ENCODE results near the gene CYS1. TPM values are rescaled to one million over a fixed set of nuclear protein-coding genes. Genes with fewer than 3 reads are reported as not detected.

CYS1 gene
- total and polyA plus RNA-seq, 2 of the 13 experiments (the other 11 are each of a cell fraction or from before 2014, with no cell fraction given), result 0.04 TPM; not detected in 1

GRCh38 chr2:10120158-10120876, 40.1 kb upstream of the CYS1 start (continued):
- no peak; the same call in 1 of the 2 replicates for TF ChIP-seq ZNF7 (CRISPR knock-in tag; IDR thresholded peaks at IDR 0.05)
- no peak; the same call in 1 of the 2 replicates for TF ChIP-seq ETS1 (CRISPR knock-in tag; IDR thresholded peaks at IDR 0.05)
- TF ChIP-seq TRIM22 (IDR thresholded peaks at IDR 0.05), result no peak
- TF ChIP-seq, protein P1, sequence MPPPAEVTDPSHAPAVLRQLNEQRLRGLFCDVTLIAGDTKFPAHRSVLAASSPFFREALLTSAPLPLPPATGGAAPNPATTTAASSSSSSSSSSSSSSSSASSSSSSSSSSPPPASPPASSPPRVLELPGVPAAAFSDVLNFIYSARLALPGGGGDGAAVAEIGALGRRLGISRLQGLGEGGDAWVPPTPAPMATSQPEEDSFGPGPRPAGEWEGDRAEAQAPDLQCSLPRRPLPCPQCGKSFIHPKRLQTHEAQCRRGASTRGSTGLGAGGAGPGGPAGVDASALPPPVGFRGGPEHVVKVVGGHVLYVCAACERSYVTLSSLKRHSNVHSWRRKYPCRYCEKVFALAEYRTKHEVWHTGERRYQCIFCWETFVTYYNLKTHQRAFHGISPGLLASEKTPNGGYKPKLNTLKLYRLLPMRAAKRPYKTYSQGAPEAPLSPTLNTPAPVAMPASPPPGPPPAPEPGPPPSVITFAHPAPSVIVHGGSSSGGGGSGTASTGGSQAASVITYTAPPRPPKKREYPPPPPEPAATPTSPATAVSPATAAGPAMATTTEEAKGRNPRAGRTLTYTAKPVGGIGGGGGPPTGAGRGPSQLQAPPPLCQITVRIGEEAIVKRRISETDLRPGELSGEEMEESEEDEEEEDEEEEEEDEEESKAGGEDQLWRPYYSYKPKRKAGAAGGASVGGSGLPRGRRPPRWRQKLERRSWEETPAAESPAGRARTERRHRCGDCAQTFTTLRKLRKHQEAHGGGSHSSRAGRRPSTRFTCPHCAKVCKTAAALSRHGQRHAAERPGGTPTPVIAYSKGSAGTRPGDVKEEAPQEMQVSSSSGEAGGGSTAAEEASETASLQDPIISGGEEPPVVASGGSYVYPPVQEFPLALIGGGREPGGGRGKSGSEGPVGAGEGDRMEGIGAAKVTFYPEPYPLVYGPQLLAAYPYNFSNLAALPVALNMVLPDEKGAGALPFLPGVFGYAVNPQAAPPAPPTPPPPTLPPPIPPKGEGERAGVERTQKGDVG (CRISPR knock-in tag; IDR thresholded peaks at IDR 0.05; ENCODE audit: borderline replicate concordance), result no peak; the same call in 1 of the 2 replicates
- TF ChIP-seq, protein P2, sequence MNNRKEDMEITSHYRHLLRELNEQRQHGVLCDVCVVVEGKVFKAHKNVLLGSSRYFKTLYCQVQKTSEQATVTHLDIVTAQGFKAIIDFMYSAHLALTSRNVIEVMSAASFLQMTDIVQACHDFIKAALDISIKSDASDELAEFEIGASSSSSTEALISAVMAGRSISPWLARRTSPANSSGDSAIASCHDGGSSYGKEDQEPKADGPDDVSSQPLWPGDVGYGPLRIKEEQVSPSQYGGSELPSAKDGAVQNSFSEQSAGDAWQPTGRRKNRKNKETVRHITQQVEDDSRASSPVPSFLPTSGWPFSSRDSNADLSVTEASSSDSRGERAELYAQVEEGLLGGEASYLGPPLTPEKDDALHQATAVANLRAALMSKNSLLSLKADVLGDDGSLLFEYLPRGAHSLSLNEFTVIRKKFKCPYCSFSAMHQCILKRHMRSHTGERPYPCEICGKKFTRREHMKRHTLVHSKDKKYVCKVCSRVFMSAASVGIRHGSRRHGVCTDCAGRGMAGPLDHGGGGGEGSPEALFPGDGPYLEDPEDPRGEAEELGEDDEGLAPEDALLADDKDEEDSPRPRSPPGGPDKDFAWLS (CRISPR knock-in tag; IDR thresholded peaks at IDR 0.05; ENCODE audit: borderline replicate concordance), result no peak
- peak; percentile 92 for TF ChIP-seq BCL3 (CRISPR knock-in tag; IDR thresholded peaks at IDR 0.05)
- TF ChIP-seq GATAD1 (CRISPR knock-in tag; IDR thresholded peaks at IDR 0.05), result peak; percentile 77
- TF ChIP-seq PHF21A (CRISPR knock-in tag; IDR thresholded peaks at IDR 0.05), result peak; percentile 93
- TF ChIP-seq NRL (CRISPR knock-in tag; IDR thresholded peaks at IDR 0.05; ENCODE audit: borderline replicate concordance), result peak; percentile 97
- TF ChIP-seq, protein P3, sequence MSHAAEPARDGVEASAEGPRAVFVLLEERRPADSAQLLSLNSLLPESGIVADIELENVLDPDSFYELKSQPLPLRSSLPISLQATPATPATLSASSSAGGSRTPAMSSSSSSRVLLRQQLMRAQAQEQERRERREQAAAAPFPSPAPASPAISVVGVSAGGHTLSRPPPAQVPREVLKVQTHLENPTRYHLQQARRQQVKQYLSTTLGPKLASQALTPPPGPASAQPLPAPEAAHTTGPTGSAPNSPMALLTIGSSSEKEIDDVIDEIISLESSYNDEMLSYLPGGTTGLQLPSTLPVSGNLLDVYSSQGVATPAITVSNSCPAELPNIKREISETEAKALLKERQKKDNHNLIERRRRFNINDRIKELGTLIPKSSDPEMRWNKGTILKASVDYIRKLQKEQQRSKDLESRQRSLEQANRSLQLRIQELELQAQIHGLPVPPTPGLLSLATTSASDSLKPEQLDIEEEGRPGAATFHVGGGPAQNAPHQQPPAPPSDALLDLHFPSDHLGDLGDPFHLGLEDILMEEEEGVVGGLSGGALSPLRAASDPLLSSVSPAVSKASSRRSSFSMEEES (CRISPR knock-in tag; IDR thresholded peaks at IDR 0.05), result 0 out of 2 replicates have a peak, but pooled peaks have one; percentile 56
- TF ChIP-seq, protein P4, sequence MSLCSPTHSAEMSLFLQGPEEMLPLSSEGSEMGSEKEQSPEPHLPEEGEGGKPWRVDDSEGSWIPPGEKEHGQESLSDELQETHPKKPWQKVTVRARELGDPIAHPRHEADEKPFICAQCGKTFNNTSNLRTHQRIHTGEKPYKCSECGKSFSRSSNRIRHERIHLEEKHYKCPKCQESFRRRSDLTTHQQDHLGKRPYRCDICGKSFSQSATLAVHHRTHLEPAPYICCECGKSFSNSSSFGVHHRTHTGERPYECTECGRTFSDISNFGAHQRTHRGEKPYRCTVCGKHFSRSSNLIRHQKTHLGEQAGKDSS (CRISPR knock-in tag; IDR thresholded peaks at IDR 0.05; ENCODE audit: borderline replicate concordance, low read depth), result peak; percentile 98
- 0 out of 2 replicates have a peak, but pooled peaks have one; percentile 51 for TF ChIP-seq FOXJ3 (CRISPR knock-in tag; IDR thresholded peaks at IDR 0.05; ENCODE audit: borderline replicate concordance)
- TF ChIP-seq ZNF44 (CRISPR knock-in tag; IDR thresholded peaks at IDR 0.05), result 0 out of 2 replicates have a peak, but pooled peaks have one; percentile 67
- TF ChIP-seq ZNF317 (CRISPR knock-in tag; IDR thresholded peaks at IDR 0.05), result peak; percentile 72; the same call in 1 of the 2 replicates

Data from HepG2 (cell line).